NCI-H446 (cell line): ENCODE results near the gene MC3R.
A peak's percentile ranks its signal among the peaks of the same experiment; 100 is the strongest.
"Not testable (repeated sequence)": the region's sequence is repeated elsewhere in the genome, so short reads cannot be mapped to it uniquely, and the experiment has no call there.

Experiments used
- DNase-seq, 2 experiments: peaks; one replicate each; lab custom pipeline; 2025; lab: John Stamatoyannopoulos, UW

The MC3R gene

DNA sequence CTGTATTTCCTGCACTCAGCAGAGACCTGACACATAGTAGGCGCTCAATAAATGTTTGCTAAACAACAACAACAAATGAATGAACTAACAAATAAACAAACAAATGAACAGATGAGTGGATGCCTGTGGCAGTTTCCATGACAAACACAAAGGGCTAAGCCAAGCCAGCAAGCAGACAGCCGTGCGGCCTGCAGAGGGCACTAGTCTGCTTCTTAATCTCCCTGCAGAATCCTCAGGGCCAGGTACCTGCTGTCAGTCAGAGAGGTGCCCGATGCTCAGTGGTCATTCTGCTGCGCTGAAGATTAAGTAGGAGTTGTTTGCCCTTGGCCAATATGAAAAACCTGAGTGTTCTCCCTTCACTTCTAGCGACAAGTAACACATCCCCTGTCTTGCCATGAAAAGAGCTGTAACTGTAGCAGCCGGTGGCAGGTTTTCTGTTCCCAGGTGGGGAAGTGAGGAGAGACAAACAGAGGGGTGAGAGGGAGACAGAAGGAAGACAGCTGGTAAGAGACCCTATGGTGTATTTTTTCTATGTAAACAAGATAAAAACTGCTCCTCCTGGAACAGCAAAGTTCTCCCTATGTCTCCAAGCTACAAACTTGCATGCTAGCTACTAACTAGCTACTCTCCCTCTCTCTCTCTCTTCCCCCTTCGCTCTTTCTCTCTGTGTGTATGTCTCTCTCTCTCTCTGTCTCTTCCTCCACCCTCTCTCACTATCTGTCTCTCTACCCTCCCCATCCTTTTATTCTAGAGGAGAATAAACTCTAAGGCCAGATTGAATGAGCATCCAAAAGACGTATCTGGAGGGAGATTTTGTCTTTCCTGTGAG is at the start of gene MC3R:
MC3R (plus strand) TSS at position 779 of the 829 bp plus-strand sequence. CDS start 112 bp downstream, outside the sequence.
- DNase-seq: peak in 1 of 2 experiments; percentile 30

DNA sequence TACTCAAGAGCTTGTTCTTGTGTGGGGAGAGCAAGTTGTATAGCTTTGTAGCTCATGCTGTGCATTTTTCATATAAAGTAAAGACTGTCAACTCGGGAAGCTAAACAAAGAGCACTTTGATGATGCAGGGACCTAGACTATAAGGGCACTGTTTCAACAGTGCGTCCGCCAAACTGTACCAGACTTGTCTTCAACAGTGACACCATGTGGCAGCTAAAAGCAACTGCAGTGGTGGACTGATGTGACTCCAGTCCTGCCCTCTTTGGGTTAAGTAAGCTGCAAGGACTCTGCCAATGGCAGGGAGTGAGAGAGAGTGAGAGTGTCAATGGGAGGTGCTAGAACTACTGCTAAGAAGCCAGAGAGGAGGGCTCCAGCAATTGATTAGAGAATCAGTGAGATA is 48.1 kb upstream of the MC3R start:
- DNase-seq: no peak

GRCh38 chr20:56202493-56203077 is 45.9 kb upstream of the MC3R start:
- peak in 1 of 2 experiments; percentile 4 for DNase-seq

DNA sequence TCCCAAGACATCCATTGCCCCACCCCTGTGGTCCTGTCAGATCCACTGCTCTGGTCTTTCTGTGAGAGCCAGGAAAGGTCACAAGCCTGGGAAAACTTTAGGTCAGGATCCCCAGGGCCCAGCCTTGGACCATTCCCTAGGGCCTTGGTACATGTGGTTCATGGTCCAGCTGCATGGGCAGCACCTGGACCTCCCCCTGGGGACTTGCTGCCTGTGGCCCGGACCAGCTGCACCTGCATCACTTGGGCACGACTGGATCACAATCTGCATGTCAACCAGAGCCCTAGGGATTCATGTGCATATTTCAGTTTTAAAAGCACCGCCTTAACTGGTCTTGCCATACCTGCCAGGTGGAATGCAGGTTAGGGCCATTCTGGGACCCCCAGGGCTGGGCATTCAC is 44.3 kb upstream of the MC3R start:
- no peak for DNase-seq

- no peak for DNase-seq
Measured at GRCh38 chr20:56205346-56205745, 43.2 kb upstream of the MC3R start.

DNA sequence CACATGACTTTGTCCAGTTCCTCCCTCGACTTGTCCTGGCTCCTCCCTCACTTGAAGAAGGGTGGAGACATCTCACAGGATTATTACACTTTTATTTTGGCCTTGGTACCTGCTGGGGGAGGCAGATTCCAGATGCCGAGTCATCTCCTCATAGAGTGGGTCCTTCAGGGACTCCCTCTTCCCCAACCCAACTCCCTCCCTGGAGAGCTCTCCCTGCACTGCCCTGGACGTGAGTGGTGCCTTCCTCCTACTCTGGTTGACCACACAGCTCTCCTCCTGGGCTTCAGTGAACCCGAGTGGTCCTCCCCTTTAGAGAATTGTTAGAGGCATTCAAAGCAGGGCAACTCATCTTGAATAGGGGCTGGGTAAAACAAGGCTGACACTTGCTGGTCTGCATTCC is 40.9 kb upstream of the MC3R start:
- no peak for DNase-seq

DNA sequence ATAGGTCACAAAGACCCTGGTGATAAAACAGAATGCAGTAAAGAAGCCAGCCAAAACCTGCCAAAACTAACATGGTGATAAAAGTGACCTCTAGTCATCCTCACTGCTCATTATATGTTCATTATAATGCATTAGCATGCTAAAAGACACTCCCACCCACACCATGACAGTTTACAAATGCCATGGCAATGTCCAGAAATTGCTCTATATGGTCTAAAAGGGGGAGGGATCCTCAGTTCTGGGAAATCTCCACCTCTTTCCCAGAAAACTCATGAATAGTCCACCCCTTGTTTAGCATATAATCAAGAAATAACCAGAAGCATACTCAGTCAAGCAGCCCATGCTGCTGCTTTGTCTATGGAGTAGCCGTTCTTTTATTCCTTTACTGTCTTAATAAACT is 40.4 kb upstream of the MC3R start:
- DNase-seq: no peak

DNA sequence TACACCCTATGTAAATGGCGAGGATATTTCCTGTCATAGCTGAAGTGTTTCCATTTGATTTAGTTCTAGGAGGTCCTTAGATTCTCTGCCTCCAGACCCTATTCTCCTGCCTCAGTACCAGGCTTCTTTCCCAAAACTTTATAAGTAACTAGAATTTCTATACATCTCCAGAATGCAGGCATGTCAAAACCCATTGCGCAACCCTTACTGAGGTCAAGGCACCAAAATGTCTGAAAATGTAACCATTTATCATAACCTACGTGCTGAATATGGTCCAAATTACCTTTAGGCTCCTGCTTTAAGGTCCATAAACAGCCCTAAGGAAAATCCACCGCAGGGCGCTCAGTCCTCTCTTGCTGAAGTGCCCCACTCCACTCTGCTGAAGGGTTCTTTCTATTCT is 37.5 kb upstream of the MC3R start:
- DNase-seq: no peak

GRCh38 chr20:56212091-56212490 is 36.4 kb upstream of the MC3R start:
- DNase-seq: no peak

GRCh38 chr20:56213321-56213720 is 35.2 kb upstream of the MC3R start:
- no peak for DNase-seq

DNA sequence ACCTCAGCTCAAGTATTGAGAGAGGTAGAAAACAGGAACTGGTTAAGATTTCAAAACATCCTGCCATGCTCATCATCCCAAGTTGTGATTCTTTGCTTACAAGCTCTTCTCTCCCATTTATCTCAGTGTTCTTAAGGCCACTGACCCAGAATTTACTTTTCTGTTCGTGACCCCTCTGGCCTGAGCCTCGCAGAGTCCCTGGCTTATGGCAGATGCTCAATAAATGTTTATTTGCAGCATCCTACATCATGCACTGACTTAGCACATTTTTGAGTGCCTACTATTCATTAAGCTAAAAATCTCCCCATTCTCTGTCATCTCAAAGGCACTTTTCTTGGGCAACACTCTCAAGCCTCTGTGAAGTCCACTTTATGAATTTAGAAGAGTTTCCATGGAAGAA is 33.4 kb upstream of the MC3R start:
- DNase-seq: no peak

DNA sequence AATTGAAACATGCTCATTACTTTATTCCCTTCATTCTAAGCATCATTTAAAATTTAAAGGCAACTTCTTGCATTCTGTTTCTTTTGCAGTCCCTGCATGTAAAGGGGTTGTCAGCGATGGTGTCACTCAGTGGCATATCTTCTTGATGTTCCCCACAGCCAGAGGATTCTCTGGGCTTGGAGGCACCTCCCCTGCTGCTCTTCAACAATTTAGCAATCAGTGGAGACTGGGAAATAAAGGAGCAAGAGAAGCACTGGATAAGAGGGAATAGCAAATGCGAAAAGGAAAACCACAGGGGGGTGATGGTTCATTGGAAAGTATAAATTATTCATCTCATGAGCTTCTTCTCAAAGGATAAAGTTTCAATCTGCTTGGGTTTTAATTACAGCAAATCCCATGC is 30.7 kb upstream of the MC3R start:
- DNase-seq: no peak

DNA sequence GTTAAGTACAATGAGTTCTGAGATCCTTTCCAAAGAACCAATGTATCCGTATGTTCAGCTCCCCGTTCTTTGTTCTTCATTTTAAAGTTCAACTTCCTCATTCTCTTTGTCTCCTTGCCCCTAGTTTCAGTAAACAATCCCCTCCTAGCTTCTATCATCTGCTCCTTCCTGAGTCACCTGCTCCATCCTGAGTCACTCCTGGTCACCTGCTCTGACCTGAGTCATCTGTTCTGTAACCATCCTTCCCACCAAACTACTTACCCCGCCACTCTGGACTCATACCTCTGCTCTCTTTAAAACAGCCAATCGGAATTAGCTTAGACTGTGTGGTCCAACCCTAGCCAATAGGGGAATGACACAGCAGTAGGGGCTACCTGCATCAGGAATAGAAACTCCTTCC is 27.3 kb upstream of the MC3R start:
- DNase-seq: not testable (repeated sequence)

GRCh38 chr20:56222201-56222600 is 26.3 kb upstream of the MC3R start:
- no peak for DNase-seq

- DNase-seq: no peak
Measured at GRCh38 chr20:56222945-56223344, 25.6 kb upstream of the MC3R start.

DNA sequence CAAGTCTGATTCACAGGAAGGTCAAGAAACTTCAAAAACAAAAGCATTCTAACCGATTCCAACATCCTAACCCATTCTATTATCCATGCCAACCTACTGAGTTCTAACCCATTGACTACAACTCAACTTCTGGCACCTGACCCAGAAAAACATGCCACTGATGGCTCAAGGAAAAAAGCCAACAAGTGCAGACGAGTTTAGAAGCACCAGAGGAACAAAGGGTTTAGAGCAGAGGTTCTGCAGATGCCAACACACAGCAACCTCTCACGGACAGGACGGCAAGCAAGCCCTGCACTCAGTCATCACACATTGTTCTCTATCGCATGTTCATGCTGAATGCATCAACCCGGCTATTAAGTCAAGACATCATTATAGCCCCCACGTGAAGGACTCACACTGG is 25.2 kb upstream of the MC3R start:
- no peak for DNase-seq

DNA sequence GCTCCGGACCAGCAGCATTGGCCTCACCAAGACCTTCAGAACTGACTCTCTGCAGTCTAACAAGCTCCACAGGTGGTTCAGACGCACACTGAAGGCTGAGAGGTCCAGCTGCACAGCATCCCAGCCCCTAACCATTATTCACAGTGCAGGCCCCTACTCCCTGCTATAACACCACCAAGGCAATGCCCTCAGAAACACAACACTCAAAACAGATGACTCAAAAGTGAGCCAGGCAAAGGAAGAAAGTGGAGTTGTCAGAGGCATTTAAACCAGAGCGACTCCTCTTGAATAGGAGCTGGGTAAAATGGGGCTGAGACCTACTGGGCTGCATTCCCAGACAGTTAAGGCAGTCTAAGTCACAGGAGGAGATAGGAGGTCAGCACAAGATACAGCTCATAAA is 20.5 kb upstream of the MC3R start:
- no peak for DNase-seq

DNA sequence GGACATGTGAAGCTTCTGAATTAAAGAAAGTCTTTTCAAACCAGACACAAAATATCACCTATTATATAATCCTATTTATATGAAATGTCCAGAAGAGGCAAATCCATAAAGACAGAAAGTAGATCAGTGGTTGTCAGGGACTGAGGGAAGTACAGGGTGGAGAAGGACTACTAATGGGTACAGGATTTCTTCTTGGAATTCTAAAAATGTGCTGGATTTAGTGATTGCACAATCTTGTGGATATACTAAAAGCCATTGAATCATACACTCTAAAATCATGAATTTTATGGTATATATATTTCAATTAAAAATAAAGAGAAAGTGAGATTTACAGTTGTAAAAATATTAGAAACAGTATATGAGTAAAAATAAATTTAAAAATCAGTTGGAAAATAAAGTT is 18.7 kb upstream of the MC3R start:
- DNase-seq: no peak

GRCh38 chr20:56234110-56234509 is 14.4 kb upstream of the MC3R start:
- no peak for DNase-seq

DNA sequence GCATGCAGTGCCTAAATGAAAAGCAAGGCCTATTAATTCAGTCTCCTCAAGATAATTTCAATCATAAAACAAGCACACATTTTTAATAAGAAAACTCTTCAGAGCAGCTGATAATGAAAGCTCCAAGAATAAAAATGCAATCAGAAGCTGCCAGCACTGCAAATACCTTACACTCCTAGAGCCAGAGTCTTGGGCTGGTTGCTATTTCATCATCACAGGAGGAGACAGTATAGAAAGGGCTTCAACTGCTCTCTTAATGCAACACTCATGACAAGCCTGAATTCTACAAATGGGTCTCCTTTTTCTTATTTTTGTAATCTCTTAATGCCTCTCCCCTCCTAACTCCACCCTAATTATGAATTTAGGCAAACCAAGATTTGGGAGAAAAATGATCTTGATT is 11.2 kb upstream of the MC3R start:
- no peak for DNase-seq

GRCh38 chr20:56244259-56244658 is 4.3 kb upstream of the MC3R start:
- DNase-seq: no peak

DNA sequence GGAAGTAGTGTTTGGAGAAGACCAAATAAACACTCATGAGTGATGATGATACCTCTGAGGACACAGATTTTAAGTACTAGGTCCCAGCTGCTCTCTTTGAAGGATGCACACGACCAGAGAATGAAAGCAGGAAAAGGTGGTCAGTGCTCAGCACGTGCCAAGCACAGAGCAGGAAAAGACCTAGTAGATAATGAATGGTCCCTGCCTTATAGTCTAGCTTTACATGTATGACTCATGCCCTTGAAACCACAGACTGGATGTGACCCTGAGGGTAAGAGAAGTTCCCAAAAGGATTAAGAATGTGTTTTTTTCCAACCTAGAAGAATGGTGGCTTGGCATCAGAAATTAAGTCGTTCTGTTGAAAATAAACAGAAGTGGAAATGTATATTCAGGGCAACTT is 2.8 kb upstream of the MC3R start:
- no peak for DNase-seq

DNA sequence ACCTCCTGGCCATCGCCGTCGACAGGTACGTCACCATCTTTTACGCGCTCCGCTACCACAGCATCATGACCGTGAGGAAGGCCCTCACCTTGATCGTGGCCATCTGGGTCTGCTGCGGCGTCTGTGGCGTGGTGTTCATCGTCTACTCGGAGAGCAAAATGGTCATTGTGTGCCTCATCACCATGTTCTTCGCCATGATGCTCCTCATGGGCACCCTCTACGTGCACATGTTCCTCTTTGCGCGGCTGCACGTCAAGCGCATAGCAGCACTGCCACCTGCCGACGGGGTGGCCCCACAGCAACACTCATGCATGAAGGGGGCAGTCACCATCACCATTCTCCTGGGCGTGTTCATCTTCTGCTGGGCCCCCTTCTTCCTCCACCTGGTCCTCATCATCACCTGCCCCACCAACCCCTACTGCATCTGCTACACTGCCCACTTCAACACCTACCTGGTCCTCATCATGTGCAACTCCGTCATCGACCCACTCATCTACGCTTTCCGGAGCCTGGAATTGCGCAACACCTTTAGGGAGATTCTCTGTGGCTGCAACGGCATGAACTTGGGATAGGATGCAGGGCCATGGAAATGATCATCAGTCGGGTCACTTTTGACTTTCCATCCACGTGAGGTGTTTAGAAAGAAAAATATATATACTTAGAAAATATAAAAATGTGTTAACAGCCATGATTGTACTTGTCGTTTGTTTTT is 868 bp downstream of the MC3R start:
- peak in 1 of 2 experiments; percentile 47 for DNase-seq
